H1 (cell line): ENCODE results near the gene PROK2. TPM values are rescaled to one million over a fixed set of nuclear protein-coding genes. Genes with fewer than 3 reads are reported as not detected.

Experiments
- CTCF ChIA-PET: fragments of 300-600 bp; sonication (Branson Sonifier 250); formaldehyde crosslinking; loops from one replicate; lab custom pipeline; 2021; ENCODE audit not compliant: partially characterized antibody; lab: Charles Lee
- POLR2A ChIA-PET: fragments of 300-600 bp; sonication (Branson Sonifier 250); formaldehyde crosslinking; loops from one replicate; lab custom pipeline; 2021; ENCODE audit warnings: inconsistent platforms; ENCODE audit not compliant: partially characterized antibody; lab: Charles Lee
- DNase-seq, 2 experiments: peaks; one replicate each; pipeline versions ENCODE4 v3.0.0 to v3.0.0-alpha.2; 2010 to 2022; ENCODE audit warnings: low spot score in 2 of 2, low read depth in 1 of 2, mixed read lengths in 1 of 2
- FAIRE-seq: peaks from 2 replicates; lab custom pipeline; 2011; peaks lifted over from hg19 to GRCh38; lab: Jason Lieb, UNC
- H2AFZ ChIP-seq: 2 replicates; pipeline ENCODE4 v1.8.1; 2012; ENCODE audit warnings: low read length, inconsistent platforms
- H2AK5ac ChIP-seq: 2 replicates; pipeline ENCODE4 v1.6.1; 2013; ENCODE audit warnings: low read depth, low read length
- H2BK120ac ChIP-seq: replicated peaks from 2 replicates; pipeline ENCODE3; 2013; ENCODE audit warnings: low read depth, low read length, inconsistent platforms
- H2BK12ac ChIP-seq: 2 replicates; pipeline ENCODE4 v1.6.1; 2013; ENCODE audit warnings: low read depth, low read length
- H2BK15ac ChIP-seq: 2 replicates; pipeline ENCODE4 v1.6.1; 2013; ENCODE audit warnings: low read length
- H2BK20ac ChIP-seq: 2 replicates; pipeline ENCODE4 v1.6.1; 2013; ENCODE audit warnings: low read length
- H2BK5ac ChIP-seq: 2 replicates; pipeline ENCODE4 v1.6.1; 2013; ENCODE audit warnings: low read depth, low read length
- H3K14ac ChIP-seq: 2 replicates; pipeline ENCODE4 v1.6.1; 2013; ENCODE audit warnings: inconsistent platforms; ENCODE audit not compliant: insufficient read length
- H3K18ac ChIP-seq: 2 replicates; pipeline ENCODE4 v1.6.1; 2013; ENCODE audit warnings: low read length; ENCODE audit errors: extremely low read depth
- H3K23ac ChIP-seq: 2 replicates; pipeline ENCODE4 v1.6.1; 2013; ENCODE audit warnings: inconsistent platforms; ENCODE audit not compliant: insufficient read length
- H3K23me2 ChIP-seq: 2 replicates; pipeline ENCODE4 v1.6.1; 2013; ENCODE audit warnings: low read depth, low read length
- H3K27ac ChIP-seq: 2 replicates; pipeline ENCODE4 v1.6.1; 2011; ENCODE audit warnings: low read depth, low read length, inconsistent platforms
- H3K27me3 ChIP-seq, 4 experiments: replicated peaks in 1 of 4; 1 replicate in 1 of 4; 2 replicates in 3 of 4; pipeline versions ENCODE4 v1.6.1 to v1.8.1; 2011 to 2013; ENCODE audit warnings: low read length in 3 of 4, mild to moderate bottlenecking in 3 of 4, inconsistent platforms in 2 of 4, mixed read lengths in 2 of 4, moderate library complexity in 1 of 4; ENCODE audit not compliant: control insufficient read depth in 3 of 4, insufficient read depth in 3 of 4; ENCODE audit errors: extremely low read depth in 1 of 4
- H3K36me3 ChIP-seq, 4 experiments: 2 replicates each; pipeline versions ENCODE4 v1.6.1 to v1.8.1; 2011 to 2013; ENCODE audit warnings: mild to moderate bottlenecking in 4 of 4, low read length in 3 of 4, moderate library complexity in 2 of 4, control low read depth in 1 of 4, inconsistent platforms in 1 of 4; ENCODE audit not compliant: insufficient read depth in 4 of 4, control insufficient read depth in 2 of 4
- H3K4ac ChIP-seq: replicated peaks from 2 replicates; pipeline ENCODE3; 2013; ENCODE audit warnings: low read length, low read depth, mixed read lengths, inconsistent platforms; ENCODE audit not compliant: insufficient read length
- H3K4me1 ChIP-seq, 4 experiments: replicated peaks in 1 of 4; 1 replicate in 1 of 4; 2 replicates in 3 of 4; pipeline versions ENCODE4 v1.6.1 to v1.8.1; 2011 to 2013; ENCODE audit warnings: low read length in 3 of 4, inconsistent platforms in 2 of 4, mixed read lengths in 1 of 4; ENCODE audit not compliant: insufficient read depth in 4 of 4, control insufficient read depth in 3 of 4
- H3K4me2 ChIP-seq, 2 experiments: 2 replicates each; pipeline versions ENCODE4 v1.6.1 to v1.8.1; 2011 to 2013; ENCODE audit warnings: low read depth in 2 of 2, low read length in 2 of 2, control low read depth in 1 of 2, inconsistent platforms in 1 of 2, mild to moderate bottlenecking in 1 of 2; ENCODE audit not compliant: insufficient read depth in 1 of 2
- H3K4me3 ChIP-seq, 4 experiments: fragments of 200-600, 300-600 bp in 1 of 4; sonication (generic), shearing (Covaris generic), sonication (Bioruptor Twin) in 1 of 4; 2 replicates each; pipeline versions ENCODE4 v1.5.1 to v1.8.1; 2011 to 2016; ENCODE audit warnings: low read length in 4 of 4, low read depth in 3 of 4, control low read depth in 2 of 4, inconsistent platforms in 2 of 4, mild to moderate bottlenecking in 2 of 4, mixed read lengths in 1 of 4, moderate library complexity in 1 of 4; ENCODE audit not compliant: insufficient read depth in 2 of 4; ENCODE audit errors: extremely low read depth in 1 of 4
- H3K56ac ChIP-seq: replicated peaks from 2 replicates; pipeline ENCODE3; 2013; ENCODE audit warnings: low read depth, mild to moderate bottlenecking, mixed read lengths, low read length, inconsistent platforms; ENCODE audit not compliant: insufficient read length
- H3K79me1 ChIP-seq: 2 replicates; pipeline ENCODE4 v1.6.1; 2013; ENCODE audit warnings: low read depth, low read length, control low read depth
- H3K79me2 ChIP-seq, 2 experiments: 2 replicates each; pipeline versions ENCODE4 v1.6.1 to v1.8.1; 2012 to 2013; ENCODE audit warnings: low read length in 2 of 2, mild to moderate bottlenecking in 2 of 2, inconsistent platforms in 1 of 2; ENCODE audit not compliant: insufficient read depth in 2 of 2, control insufficient read depth in 1 of 2
- H3K9ac ChIP-seq, 4 experiments: replicated peaks in 1 of 4; 1 replicate in 1 of 4; 2 replicates in 3 of 4; pipeline versions ENCODE4 v1.6.1 to v1.8.1; 2011 to 2013; ENCODE audit warnings: low read depth in 3 of 4, low read length in 3 of 4, control low read depth in 2 of 4, mild to moderate bottlenecking in 2 of 4, moderate library complexity in 2 of 4, inconsistent platforms in 1 of 4; ENCODE audit errors: extremely low read depth in 1 of 4
- H3K9me3 ChIP-seq, 2 experiments: 2 replicates each; pipeline versions ENCODE4 v1.6.1 to v1.8.1; 2012 to 2013; ENCODE audit warnings: mild to moderate bottlenecking in 2 of 2, moderate library complexity in 2 of 2, control low read depth in 1 of 2, inconsistent platforms in 1 of 2, low read depth in 1 of 2, low read length in 1 of 2, mixed read lengths in 1 of 2; ENCODE audit not compliant: insufficient read depth in 2 of 2
- H4K20me1 ChIP-seq, 2 experiments: replicated peaks in 1 of 2; 2 replicates each; pipeline versions ENCODE3 to v1.8.1; 2011 to 2013; ENCODE audit warnings: inconsistent platforms in 2 of 2, low read length in 2 of 2, mild to moderate bottlenecking in 1 of 2; ENCODE audit not compliant: insufficient read depth in 2 of 2, control insufficient read depth in 1 of 2
- H4K5ac ChIP-seq: 2 replicates; pipeline ENCODE4 v1.6.1; 2013; ENCODE audit warnings: low read length, low read depth, mixed read lengths, inconsistent platforms; ENCODE audit not compliant: insufficient read length
- H4K8ac ChIP-seq: 2 replicates; pipeline ENCODE4 v1.8.0; 2013; ENCODE audit warnings: mild to moderate bottlenecking, moderate library complexity, low read length, inconsistent platforms; ENCODE audit not compliant: insufficient read depth; ENCODE audit errors: extremely low read depth
- H4K91ac ChIP-seq: replicated peaks from 2 replicates; pipeline ENCODE3; 2013; ENCODE audit warnings: low read length, mixed read lengths, inconsistent platforms; ENCODE audit not compliant: insufficient read length
- ATF3 ChIP-seq: IDR thresholded peaks from 2 replicates; pipeline ENCODE4 v1.6.1; 2011; ENCODE audit warnings: low read depth, mild to moderate bottlenecking, low read length; ENCODE audit not compliant: insufficient read depth
- BACH1 ChIP-seq: IDR thresholded peaks from 2 replicates; pipeline ENCODE4 v1.6.1; 2012; ENCODE audit warnings: low read length, improper control_type of control experiment
- KDM5A ChIP-seq: fragments of 200-600 bp; IDR thresholded peaks from 2 replicates; pipeline ENCODE4 v1.7.1; 2012; ENCODE audit warnings: mild to moderate bottlenecking, low read length, inconsistent platforms, mixed read lengths
- POU5F1 ChIP-seq: IDR thresholded peaks from 2 replicates; pipeline ENCODE4 v1.6.1; 2011; ENCODE audit warnings: low read depth, mild to moderate bottlenecking, low read length, moderate library complexity
- USF2 ChIP-seq: IDR thresholded peaks from 2 replicates; pipeline ENCODE4 v1.6.1; 2011; ENCODE audit warnings: low read length, improper control_type of control experiment
- WGBS, 2 experiments: shearing (Covaris generic) in 1 of 2; methylation state at CpG; one replicate each; pipeline versions ENCODE4 v1.1.6 to v1.1.7; 2013 to 2015; ENCODE audit warnings: low lambda C conversion rate in 2 of 2, mixed read lengths in 2 of 2, inconsistent platforms in 1 of 2, low coverage in 1 of 2, missing lambda C conversion rate in 1 of 2; ENCODE audit not compliant: insufficient replicate concordance in 2 of 2, insufficient coverage in 1 of 2, insufficient read length in 1 of 2; ENCODE audit errors: extremely low coverage in 1 of 2, missing lambda C conversion rate in 1 of 2; 5-methylcytosine and 5-hydroxymethylcytosine counted together
- polyA plus RNA-seq, 7 experiments: library from polyadenylated mRNA; depleted of rRNA in 3 of 7; stranded (reverse) in 5 of 7; unstranded in 2 of 7; fragments of >200 nt in 5 of 7; fragments of 200-250 nt in 2 of 7; gene quantifications; 1 replicate in 5 of 7; 2 replicates in 1 of 7; 4 replicates in 1 of 7; pipeline versions ENCODE4 v1.2.1 to v1.2.3, GENCODE V29; 2011 to 2013; ENCODE audit warnings: missing spikeins in 2 of 7, mixed read lengths in 2 of 7
- total RNA-seq: library from RNA; stranded (reverse); fragmentation: NEBNext Ultra II Directional; extraction: Animal tissue kit (Norgen Biotek cat#: 25700); gene quantifications from 2 replicates; pipeline ENCODE4 v1.2.1, GENCODE V29; 2021

Gene PROK2
- total and polyA plus RNA-seq, 2 of the 8 experiments (the other 6 are each of a cell fraction or from before 2014, with no cell fraction given) = 0.50 to 1.8 TPM

- Histone ChIP-seq H3K27ac (no peak overlapping the region), H2BK120ac (no peak overlapping the region), H3K4ac (no peak overlapping the region), H2BK15ac (no peak overlapping the region), H4K8ac (no peak overlapping the region), H3K18ac (no peak overlapping the region), H4K5ac (no peak overlapping the region), H3K4me3 (no peak overlapping the region), H2AK5ac (no peak overlapping the region), H3K23ac (no peak overlapping the region), H2AFZ (no peak overlapping the region), H3K27me3 (peaks cover under 1 to 10% (median 7%) of the 10 kb centered on the region in 4 experiments; a peak in 6 of 7 replicates), H4K91ac (no peak overlapping the region), H3K79me1 (no peaks in the 10 kb centered on the region), H2BK5ac (no peak overlapping the region), H3K9me3 (no peaks in the 10 kb centered on the region), H3K79me2 (no peaks in the 10 kb centered on the region; a peak in 1 of 4 replicates), H3K9ac (no peak overlapping the region), H3K14ac (no peak overlapping the region), H3K4me1 (peaks cover 0 to 3% (median 2%) of the 10 kb centered on the region in 4 experiments; a peak in 3 of 7 replicates), H3K4me2 (no peak overlapping the region), H2BK12ac (no peak overlapping the region), H2BK20ac (no peak overlapping the region), H3K56ac (no peak overlapping the region), H3K36me3 (no peaks in the 10 kb centered on the region), H4K20me1 (no peaks in the 10 kb centered on the region), H3K23me2 (no peaks in the 10 kb centered on the region)
- DNase-seq = no peak
- ChIA-PET POLR2A (no interaction called here), CTCF (interaction anchor here (1.1 to 1.6 kb wide), 3 partner anchors 21 to 56 kb away, joined by 3 read pairs; no protein-coding TSS in a partner anchor)
- no peak for FAIRE-seq
- 100% methylated on average over 1 of the region's 1 CpG; no CpG with 5 or more reads in 1 of the 2 experiments for WGBS, 2 experiments
- TF ChIP-seq USF2 (no peak), ATF3 (no peak), KDM5A (no peak), BACH1 (no peak), POU5F1 (no peak)
Measured at GRCh38 chr3:71760140-71760539, 24.8 kb downstream of the PROK2 start.
